MM.1S (cell line): Measurements from ENCODE around the gene RASAL1.

ENCODE experiments used
- CTCF ChIP-seq: fragments of 300-600 bp; sonication (generic); IDR thresholded peaks from 2 replicates; pipeline ENCODE4 v1.5.1; 2016; ENCODE audit warnings: antibody characterized with exemption, low read length, mixed read lengths
- EZH2phosphoT487 ChIP-seq: fragments of 300-600 bp; sonication (generic); IDR thresholded peaks from 2 replicates; pipeline ENCODE4 v1.6.1; 2018; ENCODE audit warnings: antibody characterized with exemption, low read length

GRCh38 chr12:113065126-113066007 lies 70.2 kb downstream of the RASAL1 start:
- TF ChIP-seq CTCF (no peak), EZH2phosphoT487 (no peak)
